Parathyroid adenoma (tissue), 2 donors: Measurements from ENCODE around the gene PTPN4.

Experiments used
- H2AFZ ChIP-seq: fragments of 300-600 bp; sonication (generic); one replicate; pipeline ENCODE4 v1.7.0; 2017; ENCODE audit warnings: antibody characterized with exemption, mild to moderate bottlenecking
- H3K27ac ChIP-seq: fragments of 300-600 bp; sonication (generic); one replicate; pipeline ENCODE4 v1.7.0; 2017
- H3K27me3 ChIP-seq: fragments of 300-600 bp; sonication (generic); one replicate; pipeline ENCODE4 v1.7.0; 2017; ENCODE audit warnings: low read length; ENCODE audit not compliant: control insufficient read depth, insufficient read depth
- H3K36me3 ChIP-seq: fragments of 300-600 bp; sonication (generic); one replicate; pipeline ENCODE4 v1.7.0; 2017; ENCODE audit warnings: low read length; ENCODE audit not compliant: control insufficient read depth, insufficient read depth
- H3K4me1 ChIP-seq: fragments of 300-600 bp; sonication (generic); one replicate; pipeline ENCODE4 v1.7.0; 2017; ENCODE audit warnings: control low read depth
- H3K4me2 ChIP-seq: fragments of 300-600 bp; sonication (generic); one replicate; pipeline ENCODE4 v1.7.0; 2017; ENCODE audit warnings: low read length
- H3K4me3 ChIP-seq: fragments of 300-600 bp; sonication (generic); one replicate; pipeline ENCODE4 v1.7.0; 2017; ENCODE audit warnings: low read depth, low read length
- H3K79me2 ChIP-seq: fragments of 300-600 bp; sonication (generic); one replicate; pipeline ENCODE4 v1.7.0; 2017; ENCODE audit warnings: control low read depth
- H3K9ac ChIP-seq: fragments of 300-600 bp; sonication (generic); one replicate; pipeline ENCODE4 v1.7.0; 2017; ENCODE audit warnings: mild to moderate bottlenecking
- H3K9me3 ChIP-seq: fragments of 300-600 bp; sonication (generic); one replicate; pipeline ENCODE4 v1.7.0; 2017; ENCODE audit warnings: low read length; ENCODE audit not compliant: control insufficient read depth
- CTCF ChIP-seq: fragments of 300-600 bp; sonication (generic); IDR thresholded peaks from one replicate; pipeline ENCODE4 v1.7.0; 2017; ENCODE audit warnings: antibody characterized with exemption, mild to moderate bottlenecking
- donor health status: primary hyperparathyroidism.

Gene PTPN4

GRCh38 chr2:119758881-119759450 lies 756 bp upstream of the PTPN4 start:
- no peak for TF ChIP-seq CTCF
- H3K4me1 ChIP-seq: no peaks in the 10 kb centered on the region
- no peaks in the 10 kb centered on the region for H3K27me3 ChIP-seq
- H3K27ac ChIP-seq: peak overlapping the region; percentile 94
- peak overlapping the region; percentile 82 for H3K4me3 ChIP-seq
- H3K4me2 ChIP-seq: peak overlapping the region; percentile 91
- no peaks in the 10 kb centered on the region for H3K36me3 ChIP-seq
- no peaks in the 10 kb centered on the region for H3K9me3 ChIP-seq
- H2AFZ ChIP-seq: peak overlapping the region; percentile 98
- peak overlapping the region; percentile 20 for H3K9ac ChIP-seq
- H3K79me2 ChIP-seq: peaks cover 16% of the 10 kb centered on the region

GRCh38 chr2:119760237-119760955 lies 674 bp downstream of the PTPN4 start:
- Histone ChIP-seq H3K4me2 (peak overlapping the region; percentile 91), H3K9ac (peak overlapping the region; percentile 70), H3K4me3 (peak overlapping the region; percentile 82), H3K27me3 (no peaks in the 10 kb centered on the region), H3K79me2 (peaks cover 21% of the 10 kb centered on the region), H3K27ac (peak overlapping the region; percentile 94), H3K4me1 (no peaks in the 10 kb centered on the region), H2AFZ (peak overlapping the region; percentile 98), H3K9me3 (no peaks in the 10 kb centered on the region), H3K36me3 (no peaks in the 10 kb centered on the region)
- TF ChIP-seq CTCF: no peak

GRCh38 chr2:119760956-119761275 lies 1.2 kb downstream of the PTPN4 start:
- H3K9me3 ChIP-seq: no peaks in the 10 kb centered on the region
- H3K79me2 ChIP-seq: peaks cover 26% of the 10 kb centered on the region
- H3K9ac ChIP-seq: no peak overlapping the region
- H3K36me3 ChIP-seq: no peaks in the 10 kb centered on the region
- H3K4me1 ChIP-seq: no peaks in the 10 kb centered on the region
- H3K27me3 ChIP-seq: no peaks in the 10 kb centered on the region
- TF ChIP-seq CTCF: no peak
- H2AFZ ChIP-seq: no peak overlapping the region
- no peak overlapping the region for H3K27ac ChIP-seq
- peak overlapping the region; percentile 82 for H3K4me3 ChIP-seq
- peak overlapping the region; percentile 91 for H3K4me2 ChIP-seq

- no peak overlapping the region for H3K4me2 ChIP-seq
- no peak overlapping the region for H3K27ac ChIP-seq
- no peaks in the 10 kb centered on the region for H3K36me3 ChIP-seq
- no peaks in the 10 kb centered on the region for H3K9me3 ChIP-seq
- H2AFZ ChIP-seq: no peak overlapping the region
- peaks cover 3% of the 10 kb centered on the region for H3K4me1 ChIP-seq
- H3K9ac ChIP-seq: no peak overlapping the region
- H3K4me3 ChIP-seq: no peak overlapping the region
- no peaks in the 10 kb centered on the region for H3K27me3 ChIP-seq
- TF ChIP-seq CTCF: no peak
- peaks cover 36% of the 10 kb centered on the region for H3K79me2 ChIP-seq
Observed at GRCh38 chr2:119764832-119765231, 5.1 kb downstream of the PTPN4 start.
